HG03064 (cell line): ENCODE measurements around the gene GPR142.

Source experiments
- ATAC-seq: cut with Tn5 transposase; IDR thresholded peaks from one replicate; pipeline ENCODE4 v1.9.1; 2021; ENCODE audit warnings: low read depth; ENCODE audit not compliant: unreplicated experiment

The GPR142 gene

GRCh38 chr17:74368341-74369081 lies 1.2 kb downstream of the GPR142 start:
- no peak for ATAC-seq

GRCh38 chr17:74369221-74369620 lies 1.9 kb downstream of the GPR142 start:
- ATAC-seq = no peak

DNA sequence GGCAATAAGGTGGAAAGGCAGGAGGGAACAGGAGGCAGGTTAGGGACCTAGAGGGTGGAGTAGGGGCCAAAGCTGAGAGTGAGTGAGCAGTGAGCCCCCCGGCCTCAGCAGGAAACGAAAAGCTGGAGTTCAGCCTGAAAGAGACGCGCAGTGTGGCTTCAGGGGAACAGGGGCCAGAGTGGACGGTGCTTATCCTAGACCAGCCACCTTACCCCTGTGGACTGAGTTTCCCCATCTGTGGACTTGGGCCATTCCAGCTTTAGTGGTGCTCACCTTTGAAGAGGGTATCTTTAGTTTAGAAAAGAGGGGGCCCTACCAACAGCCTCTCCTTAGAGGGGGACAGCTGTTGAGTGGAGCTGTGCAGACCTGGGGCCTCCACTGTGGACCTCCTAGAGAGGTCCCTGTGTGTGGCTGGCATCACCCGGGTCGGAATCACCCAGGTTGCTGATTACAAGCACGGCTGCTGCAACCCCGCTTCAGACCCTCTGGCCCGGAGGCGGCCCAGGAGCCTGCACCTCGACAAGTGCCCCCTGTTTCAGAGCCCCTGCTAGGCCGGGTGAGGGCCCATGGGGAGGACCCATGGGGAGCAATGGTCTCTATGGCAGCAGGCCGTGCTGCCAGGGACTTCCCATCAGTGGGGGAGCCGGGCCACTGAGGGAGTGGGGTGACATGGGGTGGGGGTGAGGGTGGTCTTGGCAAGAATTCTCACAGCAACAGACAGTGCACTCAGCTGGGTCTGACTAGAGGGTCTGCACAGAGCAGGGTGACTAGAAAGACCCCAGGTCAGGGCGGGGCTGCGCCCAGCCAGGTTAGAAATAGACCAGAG lies 2.6 kb downstream of the GPR142 start:
- no peak for ATAC-seq

DNA sequence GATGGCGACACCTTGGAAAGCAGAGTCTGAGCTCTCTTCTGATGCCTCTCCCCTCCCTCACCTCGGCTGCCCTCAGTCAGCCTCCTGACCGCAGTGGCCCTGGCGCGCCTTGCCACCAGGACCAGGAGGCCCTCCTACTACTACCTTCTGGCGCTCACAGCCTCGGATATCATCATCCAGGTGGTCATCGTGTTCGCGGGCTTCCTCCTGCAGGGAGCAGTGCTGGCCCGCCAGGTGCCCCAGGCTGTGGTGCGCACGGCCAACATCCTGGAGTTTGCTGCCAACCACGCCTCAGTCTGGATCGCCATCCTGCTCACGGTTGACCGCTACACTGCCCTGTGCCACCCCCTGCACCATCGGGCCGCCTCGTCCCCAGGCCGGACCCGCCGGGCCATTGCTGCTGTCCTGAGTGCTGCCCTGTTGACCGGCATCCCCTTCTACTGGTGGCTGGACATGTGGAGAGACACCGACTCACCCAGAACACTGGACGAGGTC lies 4.4 kb downstream of the GPR142 start:
- ATAC-seq = no peak

GRCh38 chr17:74372426-74372825 lies 5.1 kb downstream of the GPR142 start:
- ATAC-seq = no peak

DNA sequence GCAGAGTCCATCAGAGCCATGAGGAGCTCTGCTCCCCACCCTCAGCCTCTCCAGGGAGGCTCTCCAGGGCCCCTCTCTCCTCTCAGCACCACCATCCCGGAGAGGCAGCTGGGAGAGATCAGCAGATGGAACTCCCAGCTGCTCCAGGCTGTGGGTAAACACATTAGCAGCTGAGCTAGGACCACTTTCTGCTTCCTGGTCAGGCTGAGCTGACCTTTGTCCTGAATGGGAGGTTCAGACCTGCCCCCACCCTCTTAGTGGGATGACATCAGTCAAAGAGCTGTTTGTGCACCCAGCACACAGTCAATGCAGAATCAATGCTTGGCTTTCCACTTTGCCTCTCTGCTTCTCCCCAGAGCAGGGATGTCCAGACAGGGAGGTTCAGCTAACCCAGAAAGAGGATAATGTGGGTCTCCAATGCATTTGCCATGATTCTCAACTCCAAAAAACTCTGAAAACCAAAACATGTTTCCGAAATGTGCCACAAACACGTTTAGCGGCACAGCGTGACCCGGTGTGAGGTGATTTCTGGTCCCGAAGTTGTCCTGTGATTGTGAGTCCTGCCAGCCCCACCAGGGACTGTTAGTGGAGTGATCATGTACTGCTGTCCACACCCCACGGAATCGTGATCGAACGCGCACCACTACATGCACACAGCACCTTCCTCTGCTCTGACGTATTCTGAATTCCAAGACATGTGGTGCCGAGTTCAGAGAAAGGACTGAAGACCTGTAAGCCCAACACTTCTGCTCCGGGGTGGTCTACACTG lies 6.7 kb downstream of the GPR142 start:
- ATAC-seq = no peak

- ATAC-seq = no peak
These were observed 7.6 kb downstream of the GPR142 start for GRCh38 chr17:74374858-74375257.

GRCh38 chr17:74379495-74380085 lies 12.3 kb downstream of the GPR142 start:
- ATAC-seq = no peak

DNA sequence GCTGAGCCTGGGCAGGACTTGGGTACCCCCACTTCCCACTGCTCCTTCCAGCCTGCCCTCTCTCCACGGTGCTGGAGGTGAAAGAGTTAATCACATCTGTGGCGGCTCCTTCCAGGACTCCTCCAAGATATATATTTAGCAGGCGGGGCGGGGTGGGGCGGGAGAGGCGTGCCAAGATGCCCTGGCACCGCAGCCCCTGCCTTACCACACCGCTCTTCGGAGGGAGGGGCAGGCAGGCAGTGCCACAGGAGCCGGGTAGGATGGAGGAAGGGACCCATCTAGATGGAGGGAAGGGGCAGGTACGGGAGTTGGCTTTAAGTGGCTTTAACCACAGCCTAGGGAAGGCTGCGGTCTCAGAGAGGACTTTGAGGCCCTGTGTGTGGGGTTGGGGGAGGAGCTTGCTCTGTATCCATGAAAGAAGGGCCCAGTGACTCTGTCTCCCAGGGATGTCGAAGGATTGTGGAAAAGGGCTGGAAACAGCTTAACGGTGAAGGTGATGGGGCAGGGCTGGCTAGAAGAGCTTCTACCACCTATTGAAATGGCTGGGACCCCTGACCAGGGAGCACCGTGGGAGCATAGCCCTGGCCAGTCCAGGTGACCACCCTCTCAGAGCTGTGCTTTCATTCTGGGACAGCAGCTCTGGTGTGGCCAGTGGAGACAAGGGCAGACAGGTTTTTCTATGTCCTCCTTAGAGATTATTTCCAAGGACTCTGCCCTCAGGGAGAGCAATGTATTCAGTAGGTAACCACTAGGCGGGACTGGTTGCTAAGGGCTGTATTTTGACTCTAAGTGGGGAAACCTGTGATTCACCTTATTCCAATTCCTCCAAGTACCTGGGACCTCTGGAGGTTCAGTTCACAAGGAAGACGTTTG lies 13.0 kb downstream of the GPR142 start:
- ATAC-seq = no peak

DNA sequence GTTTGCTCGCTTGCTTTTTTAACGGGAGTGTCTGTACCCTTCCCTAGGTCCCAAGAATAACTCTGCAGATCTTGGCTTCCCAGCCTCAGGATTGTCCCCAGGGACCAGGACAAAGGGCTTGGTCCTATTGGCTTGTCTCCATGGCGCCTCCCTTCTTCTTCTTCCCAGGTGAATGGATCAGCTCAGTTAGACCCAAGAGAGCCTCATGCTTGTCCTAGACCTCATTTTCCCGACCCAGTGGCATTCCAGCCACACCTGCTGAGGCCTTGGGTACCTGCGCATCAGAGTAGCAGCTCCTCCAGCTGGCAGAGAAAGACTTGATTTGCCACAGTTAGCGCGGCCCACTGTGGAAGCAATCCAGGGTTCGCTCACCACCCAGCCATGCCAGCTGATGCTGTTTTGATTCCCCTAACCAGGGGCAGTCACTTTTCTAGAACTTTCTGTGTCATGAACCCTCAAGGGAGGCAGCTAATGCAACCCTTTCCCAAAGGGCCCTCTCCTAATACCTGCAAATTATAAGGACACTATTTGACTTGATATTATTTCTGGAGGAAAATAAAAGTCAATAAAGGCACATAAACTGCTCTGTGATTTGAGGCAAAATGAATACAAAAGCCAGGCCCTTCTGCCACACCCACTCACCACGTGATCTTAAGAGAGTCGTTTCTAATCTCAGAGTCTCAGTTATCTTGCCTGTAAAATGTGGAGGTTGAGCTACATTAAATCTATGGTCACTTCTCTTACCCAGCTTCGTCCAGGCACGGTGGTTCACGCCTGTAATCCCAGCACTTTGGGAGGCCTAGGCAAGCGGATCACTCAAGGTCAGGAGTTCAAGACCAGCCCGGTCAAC lies 13.9 kb downstream of the GPR142 start:
- ATAC-seq = no peak

DNA sequence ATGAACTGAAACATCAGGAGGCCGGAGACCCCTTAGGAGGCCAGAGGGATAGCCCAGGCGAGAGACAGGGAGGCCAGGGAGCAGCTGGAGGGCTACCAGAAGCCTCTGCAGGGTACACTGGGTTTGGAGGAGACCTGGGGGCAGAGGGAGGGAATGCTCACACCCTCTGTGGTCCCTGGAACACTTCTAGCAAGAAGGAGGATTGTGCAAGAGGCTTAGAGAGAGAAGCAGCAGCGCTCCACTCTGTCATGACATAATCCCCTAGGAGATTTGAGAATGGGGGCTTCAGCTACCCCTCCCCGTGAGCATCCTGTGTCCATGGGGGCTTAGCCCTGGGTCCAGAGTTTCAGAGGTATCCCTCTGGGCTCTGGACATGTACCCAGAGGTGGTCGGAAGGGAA lies 15.8 kb downstream of the GPR142 start:
- ATAC-seq = no peak

DNA sequence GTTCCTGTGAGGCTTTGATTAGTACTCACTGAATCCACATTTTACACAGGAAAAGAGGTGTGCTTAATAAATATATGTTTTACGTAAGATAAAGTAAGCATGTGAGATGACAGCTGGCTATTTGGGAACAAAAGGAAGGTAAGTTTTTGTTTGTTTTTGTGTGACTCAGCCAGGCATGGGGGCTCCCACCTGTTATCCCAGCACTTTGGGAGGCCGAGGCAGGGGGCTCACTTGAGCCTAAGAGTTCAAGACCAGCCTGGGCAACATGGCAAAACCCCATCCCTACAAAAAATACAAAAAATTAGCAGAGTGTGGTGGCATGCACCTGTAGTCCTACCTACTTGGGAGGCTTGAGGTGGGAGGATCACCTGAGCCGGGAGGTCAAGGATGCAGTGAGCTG lies 17.9 kb downstream of the GPR142 start:
- no peak for ATAC-seq

DNA sequence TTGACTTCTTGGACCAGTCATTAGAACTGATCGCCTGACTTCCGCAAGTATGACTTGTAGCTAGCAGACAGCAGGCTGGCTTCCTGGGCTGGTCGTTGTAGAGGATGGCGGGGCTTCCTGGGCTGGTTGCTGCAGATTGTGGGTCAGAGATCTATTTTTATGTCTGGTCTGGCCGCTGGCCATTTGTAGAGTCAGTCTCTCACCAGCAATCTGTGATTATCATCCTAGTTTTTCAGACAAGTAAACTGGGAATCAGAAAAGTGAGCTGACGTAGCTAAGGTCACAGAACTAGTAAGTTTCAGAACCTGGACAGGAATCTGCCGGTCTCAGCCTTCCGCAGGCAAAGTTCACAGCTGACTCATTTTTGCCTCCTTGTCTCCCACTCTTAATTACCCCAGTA lies 19.1 kb downstream of the GPR142 start:
- ATAC-seq = no peak

- ATAC-seq = no peak
These were observed 20.3 kb downstream of the GPR142 start for GRCh38 chr17:74387365-74388218.

- no peak for ATAC-seq
These were observed 21.9 kb downstream of the GPR142 start for GRCh38 chr17:74389084-74389753.

- no peak for ATAC-seq
These were observed 22.8 kb downstream of the GPR142 start for GRCh38 chr17:74389937-74390679.
